NCI-H1048 (cell line): ENCODE data around the gene C5.
"Not testable (repeated sequence)": the region's sequence is repeated elsewhere in the genome, so short reads cannot be mapped to it uniquely, and the experiment has no call there.

Source experiments
- DNase-seq: peaks from one replicate; lab custom pipeline; 2025; lab: John Stamatoyannopoulos, UW

The C5 gene

DNA sequence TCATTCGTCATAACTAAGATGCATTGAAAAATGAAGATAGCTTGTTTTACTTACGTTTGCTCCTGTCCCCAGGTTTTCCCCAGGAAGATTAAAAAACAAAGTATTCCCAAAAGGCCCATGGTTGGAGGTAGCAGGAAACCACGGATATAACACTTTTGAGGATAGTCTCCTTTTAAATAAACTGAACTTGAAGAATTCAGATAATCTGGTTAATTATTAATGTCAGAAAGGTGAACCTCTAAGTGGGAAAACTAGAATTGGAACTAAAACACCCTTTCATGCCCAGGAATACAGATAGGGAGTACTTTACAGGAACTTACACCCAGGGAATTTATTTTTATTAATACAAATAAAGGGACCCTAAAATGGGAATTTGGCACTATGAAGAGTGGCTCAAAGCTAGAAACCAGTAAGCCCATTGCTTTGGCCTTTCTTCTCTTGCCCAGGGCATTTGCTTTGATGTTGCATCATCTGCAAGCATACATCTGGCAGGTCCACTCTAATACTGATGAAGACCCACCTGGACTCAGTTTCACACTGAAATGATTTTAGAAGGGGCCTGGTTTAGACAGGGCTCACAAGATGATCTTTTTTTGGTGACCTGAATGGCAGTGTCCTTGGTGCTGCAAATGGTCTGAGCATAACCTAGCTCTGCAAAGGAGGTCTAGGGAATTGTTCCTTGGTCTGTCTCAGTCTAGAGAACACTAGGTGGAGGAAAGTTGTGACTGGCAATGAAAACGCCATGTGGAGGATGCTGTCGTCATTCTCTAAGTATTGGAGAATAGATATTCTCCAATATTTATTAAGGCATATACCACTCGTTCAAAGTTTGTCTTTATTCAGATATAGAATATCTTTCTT lies at the start of gene C5:
C5 (minus strand) TSS at position 148 of the 861 bp plus-strand sequence; CDS start at position 119, 29 bp downstream.
- no peak for DNase-seq

DNA sequence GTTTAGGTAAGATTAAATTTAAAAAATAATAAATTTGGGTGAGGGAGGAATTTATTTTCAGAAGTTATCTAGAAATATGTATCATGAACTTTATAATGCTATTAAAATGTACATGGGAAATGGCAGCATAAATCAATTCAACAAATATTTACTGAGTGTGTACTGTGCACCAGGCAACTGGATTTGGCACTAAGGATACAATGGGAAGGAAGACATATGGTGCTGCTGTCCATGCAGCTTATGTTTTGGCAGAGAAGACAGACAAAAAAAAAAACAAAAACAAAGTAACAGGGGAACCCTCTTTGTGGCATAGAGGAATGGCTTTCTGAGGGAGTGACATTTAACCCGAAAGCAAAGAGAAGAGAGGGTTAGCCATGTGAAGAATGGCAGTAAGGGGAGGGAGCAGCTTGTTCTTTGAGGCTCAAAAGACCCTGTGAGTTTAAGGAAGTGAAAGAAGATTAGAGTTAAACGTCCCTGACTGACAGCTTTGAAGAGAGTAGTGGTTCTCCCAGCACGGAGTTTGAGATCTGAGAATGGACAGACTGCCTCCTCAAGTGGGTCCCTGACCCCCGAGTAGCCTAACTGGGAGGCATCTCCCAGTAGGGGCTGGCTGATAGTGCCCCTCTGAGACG lies 48.6 kb upstream of the C5 start:
- DNase-seq, result no peak

DNA sequence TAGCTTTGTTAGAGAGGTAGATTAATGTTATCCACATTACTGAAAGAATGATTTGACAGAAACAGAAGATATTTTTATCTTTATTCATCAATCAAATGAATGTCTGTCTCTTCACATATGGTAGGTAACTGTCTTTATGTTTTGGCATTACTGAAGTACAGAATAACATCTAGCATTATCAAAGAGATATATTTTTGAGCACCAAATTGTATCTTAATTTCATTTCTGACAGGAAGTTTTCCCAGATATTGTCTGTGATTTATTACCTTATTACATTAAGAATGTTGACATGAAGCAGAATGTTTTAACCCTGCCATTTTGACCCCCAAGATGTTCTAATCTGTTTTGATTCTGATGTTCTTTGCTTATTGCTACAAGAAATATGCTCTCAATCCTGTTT lies 45.0 kb upstream of the C5 start:
- no peak for DNase-seq

DNA sequence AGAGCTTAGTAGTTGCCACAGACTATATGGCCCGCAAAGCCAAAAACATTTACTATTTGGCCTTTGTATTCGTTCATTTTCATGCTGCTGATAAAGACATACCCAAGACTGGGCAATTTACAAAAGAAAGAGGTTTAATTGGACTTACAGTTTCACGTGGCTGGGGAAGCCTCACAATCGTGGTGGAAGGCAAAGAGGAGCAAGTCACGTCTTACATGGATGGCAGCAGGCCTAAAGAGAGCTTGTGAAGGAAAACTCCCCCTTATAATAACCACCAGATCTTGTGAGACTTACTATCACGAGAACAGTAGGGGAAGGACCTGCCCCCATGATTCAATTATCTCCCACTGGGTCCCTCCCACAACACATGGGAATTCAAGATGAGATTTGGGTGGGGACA lies 40.7 kb upstream of the C5 start:
- DNase-seq, result not testable (repeated sequence)

DNA sequence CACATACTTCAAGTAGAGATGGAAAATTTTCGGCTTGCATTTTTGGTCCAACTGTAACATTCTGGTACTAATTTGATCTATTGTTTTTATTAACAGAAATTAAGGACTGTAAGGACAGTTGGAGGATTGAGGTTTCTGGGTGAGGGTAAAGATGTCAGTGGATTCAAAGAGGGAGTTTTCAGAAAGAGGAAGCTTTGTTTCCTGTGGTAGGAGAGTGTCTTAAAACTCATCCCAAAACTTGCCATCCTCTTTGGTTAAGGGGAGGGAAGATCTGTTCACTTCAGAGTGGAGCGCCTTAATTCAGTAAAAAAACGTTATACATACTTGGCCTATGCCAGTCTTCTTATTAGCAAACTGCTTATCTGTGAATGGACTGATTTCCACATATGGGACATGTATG lies 38.5 kb upstream of the C5 start:
- no peak for DNase-seq

DNA sequence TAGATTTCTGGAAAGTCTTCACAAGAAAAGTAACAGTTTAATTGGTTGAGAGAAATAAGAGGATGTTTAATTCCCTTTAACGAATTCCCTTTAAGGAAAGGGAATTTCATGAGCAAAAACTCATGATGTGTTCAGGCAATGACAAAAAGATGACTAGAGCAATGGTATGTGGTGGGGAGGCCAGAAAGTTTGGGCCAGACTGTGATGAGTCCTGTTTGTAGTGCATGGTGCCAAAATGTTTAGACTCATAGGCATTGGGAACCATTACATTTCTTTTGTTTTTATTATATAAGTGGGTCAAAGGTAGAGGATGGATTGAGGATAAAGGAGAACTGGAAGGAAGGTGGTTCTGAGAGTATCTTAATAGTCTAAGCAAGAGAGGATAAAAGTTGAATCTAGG lies 35.6 kb upstream of the C5 start:
- no peak for DNase-seq

DNA sequence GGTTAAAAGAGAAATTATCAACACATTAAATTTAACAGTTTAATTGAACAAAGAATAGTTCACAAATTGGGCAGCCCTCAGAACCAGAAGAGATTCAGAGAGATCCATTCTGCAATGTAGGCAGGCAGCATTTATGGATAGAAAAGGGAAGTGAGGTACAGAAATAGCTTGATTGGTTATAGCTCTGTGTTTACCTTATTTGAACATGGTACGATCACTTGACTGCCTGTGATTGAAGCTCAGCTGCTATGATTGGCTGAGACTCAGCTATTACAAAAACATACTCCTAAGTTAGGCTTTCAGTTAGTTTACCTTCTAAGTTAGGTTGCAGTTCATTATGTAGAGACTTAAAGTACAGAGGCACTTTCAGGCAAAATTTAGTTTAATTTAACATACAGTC lies 32.0 kb upstream of the C5 start:
- no peak for DNase-seq

DNA sequence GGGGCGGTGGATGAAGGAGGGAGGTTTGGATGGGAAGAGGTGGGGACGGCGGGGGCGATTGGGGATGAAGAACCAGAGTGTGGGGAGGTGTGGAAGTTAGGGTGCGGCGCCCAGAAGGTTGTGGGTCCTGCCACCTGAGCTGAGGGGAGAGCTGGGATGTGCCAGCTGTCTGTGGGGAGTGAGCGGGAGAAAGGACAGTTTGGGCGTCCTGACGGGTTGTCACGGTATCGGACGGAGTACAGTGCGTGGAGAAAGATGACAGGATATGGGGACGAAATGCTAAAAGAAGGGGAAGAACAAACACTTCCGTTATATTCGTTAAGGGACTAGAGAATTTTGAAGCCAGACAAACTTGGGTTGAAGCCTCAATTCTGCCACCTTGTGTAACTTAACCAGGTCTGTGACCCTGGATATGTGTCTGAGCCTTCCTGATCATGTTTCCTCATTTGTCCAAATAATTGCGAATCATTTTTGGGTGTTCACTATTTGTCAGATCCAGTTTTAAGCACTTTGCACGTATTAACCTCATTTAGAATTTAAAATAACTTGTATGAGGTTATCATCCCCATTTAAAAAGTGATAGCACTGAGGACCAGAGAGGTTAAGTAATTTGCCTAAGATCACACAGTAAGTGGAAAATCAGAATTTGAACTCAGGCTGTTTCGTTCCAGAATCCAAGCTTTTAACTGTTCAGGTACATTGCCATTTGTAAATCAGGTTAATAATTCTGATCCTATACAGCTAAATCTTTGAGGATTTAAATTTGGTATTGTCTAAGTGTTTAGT lies 25.4 kb upstream of the C5 start:
- no peak for DNase-seq

DNA sequence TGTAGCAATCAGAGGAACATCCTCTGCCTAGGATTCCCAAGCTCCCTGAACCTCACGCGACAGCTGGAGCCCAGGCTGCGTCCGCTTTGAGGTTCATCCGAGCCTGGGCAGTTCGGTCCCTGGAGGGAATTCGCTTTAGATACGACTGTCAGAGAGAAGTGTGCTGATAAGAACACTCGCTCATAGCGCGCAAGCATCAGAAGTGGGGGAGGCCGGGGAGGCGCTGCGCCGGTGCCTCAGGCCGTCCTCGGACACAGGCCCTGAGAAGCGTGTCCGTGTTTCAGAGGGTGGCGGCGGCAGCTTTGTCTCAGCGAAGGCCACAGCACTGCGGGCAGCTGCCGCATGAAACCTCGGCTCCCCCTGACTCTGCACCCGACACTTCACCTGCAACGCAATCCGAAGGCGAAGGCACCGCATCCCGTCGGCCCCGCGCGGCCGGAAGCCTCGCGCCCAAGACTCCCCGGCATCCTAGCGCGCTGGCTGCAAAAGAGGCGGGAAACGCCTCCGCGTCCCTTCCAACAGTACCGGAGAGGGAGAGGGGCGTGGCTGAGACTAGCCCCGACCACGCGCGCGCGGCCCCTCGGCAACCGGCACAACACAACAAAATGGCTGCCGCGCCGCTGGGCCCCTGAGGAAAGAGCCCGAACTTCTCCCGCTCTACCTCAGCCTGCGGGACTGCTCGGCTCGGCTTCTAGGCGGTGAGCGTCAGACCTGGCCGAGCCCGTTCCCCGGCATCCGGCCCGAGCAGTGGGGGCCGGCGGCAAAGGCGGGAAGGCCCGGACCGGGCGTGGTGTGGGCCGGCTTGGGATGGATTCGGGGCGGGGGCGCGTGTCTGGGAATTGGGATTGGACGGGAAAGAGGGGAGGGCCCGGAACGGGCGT lies 24.5 kb upstream of the C5 start, which contains the start of gene CNTRL:
CNTRL (plus strand) TSS at position 586 of the 881 bp plus-strand sequence. CDS start 13,372 bp downstream, outside the sequence.
- peak; percentile 81 for DNase-seq

DNA sequence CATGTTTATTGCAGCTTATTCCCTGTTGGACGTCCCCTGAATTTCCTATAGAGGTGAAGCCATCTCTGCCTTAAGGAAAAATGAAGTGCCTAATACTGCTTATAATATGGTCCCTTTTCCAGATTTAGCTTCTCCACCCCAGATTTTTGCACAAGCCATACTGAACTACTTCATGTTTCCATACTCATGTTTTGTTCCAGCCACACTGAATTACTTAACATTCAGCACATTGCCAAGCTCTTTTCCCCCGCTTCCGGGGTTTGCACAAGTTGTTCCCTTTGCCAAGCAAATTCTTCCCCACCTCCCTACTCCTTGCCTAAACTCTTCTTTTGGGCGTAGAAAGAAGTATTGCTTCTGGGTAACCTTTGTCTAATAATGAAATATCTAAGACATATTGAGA lies 23.0 kb upstream of the C5 start:
- no peak for DNase-seq

DNA sequence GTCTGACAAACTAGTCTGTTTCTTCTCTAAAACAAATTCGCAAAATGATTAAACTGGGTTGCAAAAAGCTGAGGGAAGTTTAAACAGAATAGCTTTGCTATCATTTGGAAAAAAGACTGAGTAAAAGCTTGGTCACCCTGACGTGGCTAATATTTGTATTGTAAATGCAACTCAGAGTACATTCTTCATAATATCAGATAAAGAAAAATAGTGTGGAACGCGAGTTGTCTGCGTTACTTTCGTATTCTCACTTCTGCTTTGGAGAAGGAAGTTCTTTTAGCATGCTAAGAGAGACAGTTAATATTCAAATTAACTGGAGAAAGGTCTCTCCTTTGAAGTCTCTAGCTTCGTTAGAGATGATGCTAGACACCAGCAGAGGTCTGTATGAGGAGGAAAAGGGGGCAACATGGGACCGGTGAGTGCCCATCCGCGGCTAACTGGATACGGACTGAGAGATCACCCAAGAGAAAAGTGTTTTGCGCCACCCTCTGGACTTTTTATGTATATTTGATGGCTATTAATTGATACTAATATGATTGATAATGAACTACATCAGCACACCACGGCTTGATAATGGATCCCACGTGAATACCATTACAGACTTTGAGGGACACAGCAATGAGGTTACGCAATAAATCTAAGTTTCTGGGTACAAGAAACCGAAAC lies 21.8 kb upstream of the C5 start:
- no peak for DNase-seq

DNA sequence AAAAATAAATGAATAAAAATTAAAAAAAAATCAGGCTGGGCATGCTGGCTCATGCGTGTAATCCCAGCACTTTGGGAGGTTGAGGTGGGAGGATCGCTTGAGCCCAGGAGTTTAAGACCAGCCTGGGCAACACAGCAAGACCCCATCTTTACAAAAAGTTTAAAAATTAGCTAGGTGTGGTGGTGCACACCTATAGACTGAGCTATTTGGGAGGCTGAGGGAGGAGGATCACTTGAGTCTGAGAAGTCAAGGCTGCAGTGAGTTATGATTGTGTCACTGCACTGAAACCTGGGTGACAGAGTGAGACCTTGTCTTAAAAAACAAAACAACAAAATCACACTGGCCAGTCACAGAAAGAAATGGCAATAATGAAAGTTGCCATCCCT lies 21.3 kb upstream of the C5 start:
- DNase-seq, result no peak

DNA sequence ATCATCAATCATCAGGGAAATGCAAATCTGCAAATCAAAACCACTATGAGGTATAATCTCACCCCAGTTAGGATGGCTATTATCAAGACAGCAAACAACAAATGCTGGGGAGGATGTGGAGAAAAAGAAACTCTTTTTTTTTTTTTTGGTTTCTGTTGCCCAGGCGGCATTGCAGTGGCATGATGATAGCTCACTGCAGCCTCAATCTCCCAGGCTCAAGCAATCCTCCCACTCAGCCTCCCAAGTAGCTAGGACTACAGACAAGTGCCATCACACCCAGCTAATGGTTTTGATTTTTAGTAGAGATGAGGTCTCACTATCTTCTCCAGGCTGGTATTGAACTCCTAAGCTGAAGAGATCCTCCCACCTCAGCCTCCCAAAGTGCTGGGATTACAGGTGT lies 19.3 kb upstream of the C5 start:
- no peak for DNase-seq

DNA sequence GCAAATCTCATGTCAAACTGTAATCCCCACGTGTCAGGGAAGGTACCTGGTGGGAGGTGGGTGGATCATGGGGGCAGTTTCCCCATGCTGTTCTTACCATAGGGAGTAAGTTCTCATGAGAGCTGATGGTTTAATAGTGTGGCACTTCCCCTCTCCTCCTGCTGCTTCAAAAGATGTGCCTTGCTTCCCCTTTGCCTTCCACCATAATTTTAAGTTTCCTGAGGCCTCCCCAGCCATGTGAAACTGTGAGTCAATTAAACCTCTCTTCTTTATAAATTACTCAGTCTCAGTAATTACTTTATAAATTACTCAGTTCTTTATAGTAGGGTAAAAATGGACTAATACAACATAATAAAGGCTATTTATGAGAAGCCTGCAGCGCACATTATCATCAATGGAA lies 17.6 kb upstream of the C5 start:
- no peak for DNase-seq

DNA sequence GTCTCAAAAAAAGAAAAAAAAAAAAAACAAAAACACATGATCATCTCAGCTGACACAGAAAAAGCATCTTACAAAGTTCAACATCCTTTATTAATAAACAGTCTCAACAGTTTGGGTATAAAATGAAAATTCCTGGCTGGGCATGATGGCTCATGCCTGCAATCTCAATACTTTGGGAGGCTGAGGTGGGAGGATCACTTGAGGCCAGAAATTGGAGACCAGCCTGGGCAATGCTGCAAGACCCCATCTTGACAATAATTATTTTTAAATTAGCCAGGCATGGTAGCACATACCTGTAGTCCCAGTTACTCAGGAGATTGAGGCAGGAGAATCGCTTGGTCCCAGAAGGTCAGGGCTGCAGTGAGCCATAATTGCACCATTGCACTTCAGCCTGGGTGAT lies 16.8 kb upstream of the C5 start:
- DNase-seq, result no peak

DNA sequence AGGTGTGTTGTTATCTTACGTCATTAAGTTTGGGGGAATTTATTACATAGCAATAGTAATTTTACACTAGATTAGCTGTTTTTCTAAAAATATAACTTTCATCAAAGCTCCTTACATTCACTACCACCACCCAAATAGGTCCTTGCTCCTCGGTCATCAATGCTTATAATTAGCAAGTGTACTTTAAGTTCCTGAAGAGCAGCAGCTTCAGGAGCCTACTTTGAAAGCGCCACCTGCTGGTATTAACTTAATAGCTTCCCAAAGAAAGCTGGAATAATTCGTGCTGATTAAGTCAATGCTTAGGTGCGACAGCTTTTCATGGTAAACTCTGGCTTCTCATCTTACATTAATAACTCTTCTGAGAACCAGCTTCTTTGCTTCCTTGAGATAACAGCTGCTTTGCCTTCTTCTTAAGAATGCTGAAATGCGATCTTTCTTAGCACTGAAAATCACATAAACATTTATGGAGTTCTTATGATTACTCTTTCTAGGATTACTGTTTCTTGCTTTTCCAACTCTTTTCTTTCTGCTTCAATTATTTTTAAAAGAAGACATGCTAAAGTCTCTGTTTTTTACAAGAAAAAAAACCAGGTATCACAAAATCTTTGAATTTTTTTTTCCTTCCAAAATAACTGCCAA lies 10.0 kb upstream of the C5 start:
- peak; percentile 29 for DNase-seq

DNA sequence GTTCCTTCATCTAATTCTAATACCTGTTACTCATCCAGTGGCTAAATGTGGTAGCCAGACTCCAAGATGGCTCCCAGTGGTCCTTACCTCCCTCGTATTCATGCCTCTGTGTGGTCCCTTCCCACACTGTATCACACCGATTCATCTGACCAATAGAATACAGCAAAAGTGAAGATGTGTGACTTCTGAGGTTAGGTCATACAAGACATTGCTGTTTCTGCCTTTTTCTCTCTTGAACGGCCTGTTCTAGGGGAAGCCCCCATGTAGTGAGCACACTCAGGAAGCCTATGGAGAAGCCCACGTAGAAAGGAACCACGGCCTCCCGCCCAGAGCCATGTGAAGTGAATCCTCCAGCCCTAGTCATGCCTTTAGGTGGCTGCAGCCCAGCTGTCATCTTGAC lies 9.4 kb upstream of the C5 start:
- no peak for DNase-seq

DNA sequence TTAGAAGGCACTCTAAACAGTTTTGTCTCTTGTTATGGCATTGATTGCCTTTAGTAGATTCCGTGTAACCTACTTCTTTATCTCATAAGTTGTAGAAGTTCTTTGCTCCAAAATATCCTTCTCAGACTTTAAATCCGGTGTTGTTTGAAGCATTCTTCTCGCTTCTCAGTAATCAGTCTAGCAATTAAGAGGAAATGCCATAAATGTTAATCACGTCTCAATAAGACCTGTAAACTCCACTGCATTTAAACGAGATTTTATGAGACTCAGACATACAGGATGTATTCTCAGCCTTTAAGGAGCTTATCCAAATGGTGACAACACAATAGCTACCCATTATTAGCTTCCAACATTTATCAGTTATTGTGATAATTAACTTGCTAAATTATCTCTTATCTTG lies 7.7 kb upstream of the C5 start:
- no peak for DNase-seq

DNA sequence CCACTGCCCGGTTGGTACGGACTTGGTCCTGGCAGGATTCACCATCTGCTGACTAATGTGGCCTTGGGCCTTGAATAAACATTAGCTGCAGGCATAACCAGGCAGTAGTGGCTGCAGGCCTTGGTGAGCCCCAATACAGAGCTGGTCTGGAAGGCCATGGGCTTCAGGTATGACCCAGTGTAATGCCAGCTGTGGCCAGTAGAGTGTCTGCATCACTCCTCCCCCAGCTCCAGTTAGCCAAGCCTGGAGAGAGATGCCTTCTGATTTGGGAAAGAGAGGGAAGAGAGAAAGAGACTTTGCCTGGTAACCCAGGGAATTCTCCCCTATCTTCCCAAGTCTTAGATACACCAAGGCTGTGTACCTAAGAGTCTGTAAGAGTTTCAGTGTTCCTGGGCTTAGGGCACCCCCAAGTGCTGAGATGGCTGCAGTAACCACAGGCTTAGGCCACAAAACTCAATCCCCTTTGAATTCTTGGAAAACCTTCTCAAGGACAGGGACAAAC lies 5.6 kb upstream of the C5 start:
- DNase-seq, result no peak

DNA sequence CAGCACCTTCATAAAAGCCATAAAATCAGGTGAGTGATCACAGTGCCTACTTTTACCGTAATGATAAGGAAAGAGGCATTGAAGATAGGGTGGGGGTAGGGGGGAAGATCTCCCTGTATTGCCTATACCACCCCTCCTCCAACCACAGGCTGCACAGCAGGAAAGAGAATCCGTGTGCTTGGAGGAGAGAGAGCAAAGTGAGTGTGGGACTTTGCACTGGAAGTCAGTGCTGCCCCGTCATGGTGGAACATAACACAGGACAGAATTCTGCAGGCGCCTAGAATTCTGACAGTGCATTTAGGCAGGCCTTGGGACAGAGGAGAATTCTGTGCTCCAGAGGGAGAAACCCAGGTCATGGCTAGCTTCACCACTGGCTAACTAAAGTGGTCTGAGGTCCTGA lies 3.5 kb upstream of the C5 start:
- DNase-seq, result no peak

DNA sequence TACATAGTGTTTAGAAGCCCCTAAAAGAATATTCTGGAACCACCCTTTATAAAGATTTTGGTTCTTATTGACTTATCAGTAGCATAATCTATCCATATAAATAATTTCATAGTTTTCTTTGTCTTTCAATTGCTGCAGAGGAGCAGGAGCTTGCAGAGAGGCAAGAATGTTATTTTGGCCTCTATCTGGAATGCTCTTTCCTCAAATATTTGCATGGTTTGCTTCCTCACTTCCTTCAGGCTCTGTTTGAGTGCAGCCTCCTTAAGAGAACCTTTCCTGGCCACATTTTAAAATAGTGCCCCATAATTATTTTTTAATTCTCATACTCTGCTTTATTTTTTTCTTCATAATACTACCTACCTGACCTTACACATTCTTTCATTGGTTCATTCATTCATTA lies 1.5 kb downstream of the C5 start:
- DNase-seq, result no peak
